GM18873 (cell line): ENCODE measurements around the gene ACKR2.

Experiments used
- ATAC-seq: cut with Tn5 transposase; IDR thresholded peaks from one replicate; pipeline ENCODE4 v1.9.1; 2021; ENCODE audit warnings: mild to moderate bottlenecking, moderate library complexity, moderate number of reproducible peaks; ENCODE audit not compliant: unreplicated experiment, low FRiP score

Gene ACKR2, protein sequence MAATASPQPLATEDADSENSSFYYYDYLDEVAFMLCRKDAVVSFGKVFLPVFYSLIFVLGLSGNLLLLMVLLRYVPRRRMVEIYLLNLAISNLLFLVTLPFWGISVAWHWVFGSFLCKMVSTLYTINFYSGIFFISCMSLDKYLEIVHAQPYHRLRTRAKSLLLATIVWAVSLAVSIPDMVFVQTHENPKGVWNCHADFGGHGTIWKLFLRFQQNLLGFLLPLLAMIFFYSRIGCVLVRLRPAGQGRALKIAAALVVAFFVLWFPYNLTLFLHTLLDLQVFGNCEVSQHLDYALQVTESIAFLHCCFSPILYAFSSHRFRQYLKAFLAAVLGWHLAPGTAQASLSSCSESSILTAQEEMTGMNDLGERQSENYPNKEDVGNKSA

GRCh38 chr3:42809202-42809601 lies at the start of gene ACKR2:
ACKR2 (plus strand) TSS chr3:42809445; CDS start chr3:42864503, 55,058 bp downstream.
- no peak for ATAC-seq

DNA sequence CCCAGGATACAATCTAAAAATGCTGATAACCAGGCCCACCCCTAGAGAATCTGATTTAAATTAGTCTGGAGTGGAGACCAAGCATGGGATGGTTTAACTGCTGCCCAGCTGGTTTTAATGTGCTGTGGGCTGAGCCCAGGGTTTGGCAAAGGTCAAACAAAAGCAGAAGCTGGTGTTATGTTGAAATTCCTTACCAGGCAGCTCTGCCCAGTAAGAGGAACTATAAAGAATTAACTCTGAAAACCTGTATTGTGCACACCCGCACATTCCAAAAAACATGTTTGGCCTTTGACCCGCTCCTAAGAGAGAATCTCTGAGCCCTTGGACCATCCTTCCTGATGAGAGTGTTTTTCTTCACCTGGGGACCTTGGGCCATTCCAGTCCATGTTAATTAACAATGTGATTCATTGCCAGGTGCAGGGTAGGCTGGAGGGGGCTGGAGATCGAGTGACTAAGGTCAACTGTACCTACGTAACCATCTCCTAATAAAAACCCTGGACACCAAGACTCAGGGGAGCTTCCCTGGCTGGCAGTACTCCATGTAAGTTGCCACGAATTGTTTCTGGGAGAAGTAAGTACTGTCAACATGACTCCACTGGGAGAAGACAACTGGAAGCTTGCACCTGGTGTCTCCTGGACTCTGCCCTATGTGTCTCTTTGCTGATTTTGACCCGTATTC lies 47.1 kb upstream of the ACKR2 start:
- ATAC-seq: no peak

- ATAC-seq: no peak
Observed at GRCh38 chr3:42763021-42763420, 46.2 kb upstream of the ACKR2 start.

GRCh38 chr3:42764115-42764514 lies 45.1 kb upstream of the ACKR2 start:
- no peak for ATAC-seq

DNA sequence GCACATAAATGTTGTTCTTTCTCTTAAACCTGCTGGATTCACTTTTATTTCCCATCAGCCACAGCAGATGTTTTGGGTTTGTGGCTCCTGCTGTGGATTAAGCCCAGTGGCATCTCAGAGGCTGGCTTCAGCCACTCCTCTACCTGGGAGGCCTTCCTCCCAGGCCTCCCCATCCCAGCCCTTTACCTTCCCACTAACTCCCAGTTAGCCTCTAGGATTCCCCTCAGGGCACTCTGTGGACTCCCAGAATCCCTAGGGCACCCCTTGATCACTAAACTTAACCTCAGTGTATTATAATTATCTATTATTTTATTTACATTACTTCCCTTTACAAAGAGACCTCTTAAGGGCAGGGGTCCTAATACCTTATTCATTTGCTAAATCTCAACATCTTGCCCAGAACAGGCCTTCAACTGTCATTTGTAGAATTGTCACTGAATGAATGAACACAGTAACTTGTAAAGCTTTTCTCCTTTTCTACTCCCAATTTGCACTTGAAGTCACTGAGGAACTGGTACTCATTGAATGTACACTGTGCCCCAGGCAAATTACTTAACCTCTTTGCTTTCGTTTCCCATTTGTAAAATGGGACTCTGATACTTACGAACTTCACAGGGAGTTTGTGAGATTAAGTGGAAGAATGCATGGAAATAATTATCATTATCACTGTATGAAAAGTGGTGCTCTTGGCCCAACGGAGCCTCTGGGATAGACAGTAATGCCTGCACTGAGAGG lies 44.5 kb upstream of the ACKR2 start:
- no peak for ATAC-seq

DNA sequence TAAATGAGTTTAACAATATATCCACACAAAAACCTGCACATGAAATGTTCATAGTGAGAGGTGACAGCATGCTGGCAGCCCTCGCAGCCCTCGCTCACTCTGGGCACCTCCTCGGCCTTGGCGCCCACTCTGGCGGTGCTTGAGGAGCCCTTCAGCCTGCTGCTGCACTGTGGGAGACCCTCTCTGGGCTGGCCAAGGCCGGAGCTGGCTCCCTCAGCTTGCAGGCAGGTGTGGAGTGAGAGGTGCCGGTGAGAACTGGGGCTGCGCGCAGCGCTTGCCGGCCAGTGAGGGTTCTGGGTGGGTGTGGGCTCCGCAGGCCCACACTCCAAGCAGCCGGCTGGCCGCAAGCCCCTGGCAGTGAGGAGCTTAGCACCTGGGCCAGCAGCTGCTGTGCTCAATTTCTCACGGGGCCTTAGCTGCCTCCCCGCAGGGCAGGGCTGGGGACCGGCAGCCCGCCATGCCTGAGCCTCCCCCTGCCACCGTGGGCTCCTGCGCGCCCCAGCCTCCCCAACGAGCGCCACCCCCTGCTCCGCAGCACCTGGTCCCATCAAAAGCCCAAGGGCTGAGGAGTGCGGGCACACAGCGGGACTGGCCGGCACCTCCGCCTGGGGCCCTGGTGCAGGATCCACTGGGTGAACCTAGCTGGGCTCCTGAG lies 39.6 kb upstream of the ACKR2 start:
- ATAC-seq: no peak

DNA sequence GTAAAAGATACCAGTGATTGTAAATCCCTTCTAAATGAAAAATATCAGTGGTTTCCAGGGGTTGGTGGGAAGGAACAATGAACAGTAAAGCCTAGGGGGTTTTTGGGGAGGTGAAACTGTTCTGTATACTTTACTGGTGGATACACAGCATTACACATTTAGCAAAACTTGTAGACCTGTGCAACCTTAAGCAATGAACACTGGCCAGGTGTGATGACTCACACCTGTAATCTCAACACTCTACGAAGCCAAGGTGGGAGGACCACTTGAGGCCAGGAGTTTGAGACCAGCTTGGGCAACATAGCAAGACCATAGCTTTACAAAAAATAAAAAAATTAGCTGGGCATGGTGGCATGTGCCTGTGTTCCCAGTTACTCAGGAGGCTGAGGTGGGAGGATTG lies 38.0 kb upstream of the ACKR2 start:
- no peak for ATAC-seq

GRCh38 chr3:42772670-42773408 lies 36.4 kb upstream of the ACKR2 start, which contains the start of gene CCDC13:
CCDC13 (minus strand) TSS chr3:42773253; CDS start chr3:42758345, 14,908 bp downstream.
- ATAC-seq: peak; percentile 93

GRCh38 chr3:42773409-42773751 lies 35.9 kb upstream of the ACKR2 start:
- peak; percentile 5 for ATAC-seq

DNA sequence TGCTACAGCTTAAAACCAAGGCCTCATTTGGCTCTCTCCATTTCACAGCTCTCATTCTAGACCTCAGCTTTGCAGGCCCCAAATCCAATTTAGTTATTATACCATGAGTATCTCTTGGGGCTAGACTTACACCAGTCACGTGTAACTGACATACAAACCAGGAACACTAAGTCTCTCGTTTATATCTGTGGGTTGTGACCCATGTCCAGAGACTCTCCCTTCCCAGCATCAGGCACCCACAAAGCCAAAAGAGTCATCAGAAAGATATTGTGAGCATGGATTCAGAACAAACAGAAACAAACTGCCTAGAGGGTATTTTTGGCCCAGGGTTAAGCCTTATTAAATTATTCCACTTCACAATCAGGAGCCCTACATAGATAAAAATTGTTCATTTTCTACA lies 30.6 kb upstream of the ACKR2 start:
- ATAC-seq: no peak

GRCh38 chr3:42780398-42780797 lies 28.8 kb upstream of the ACKR2 start:
- no peak for ATAC-seq

GRCh38 chr3:42780892-42781700 lies 28.1 kb upstream of the ACKR2 start:
- ATAC-seq: no peak

GRCh38 chr3:42786212-42786611 lies 23.0 kb upstream of the ACKR2 start:
- no peak for ATAC-seq

GRCh38 chr3:42786631-42787030 lies 22.6 kb upstream of the ACKR2 start:
- ATAC-seq: no peak

- ATAC-seq: no peak
Observed at GRCh38 chr3:42790714-42791229, 18.5 kb upstream of the ACKR2 start.

GRCh38 chr3:42795621-42796181 lies 13.5 kb upstream of the ACKR2 start:
- no peak for ATAC-seq

DNA sequence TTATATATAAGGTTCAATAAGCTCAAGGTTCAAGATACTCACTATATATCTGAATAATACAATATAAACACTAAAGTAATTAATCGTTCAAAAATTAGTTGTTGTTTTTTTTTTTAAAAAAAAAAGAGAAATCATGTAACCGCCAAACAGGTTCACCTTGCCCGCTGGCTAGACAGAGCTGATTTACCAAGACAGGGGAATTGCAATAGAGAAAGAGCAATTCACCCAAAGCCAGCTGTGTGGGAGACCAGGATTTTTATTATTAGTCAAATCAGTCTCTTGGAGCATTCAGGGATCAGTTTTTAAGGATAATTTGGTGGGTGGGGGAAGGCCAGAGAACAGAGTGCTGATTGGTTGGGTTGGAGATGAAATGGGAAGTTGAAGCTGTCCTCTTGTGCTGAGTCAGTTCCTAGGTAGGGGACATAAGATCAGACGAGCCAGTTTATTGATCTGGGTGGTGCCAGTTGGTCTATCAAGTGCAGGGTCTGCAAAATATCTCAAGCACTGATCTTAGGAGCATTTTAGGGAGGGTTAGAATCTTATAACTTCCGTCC lies 12.8 kb upstream of the ACKR2 start:
- no peak for ATAC-seq

DNA sequence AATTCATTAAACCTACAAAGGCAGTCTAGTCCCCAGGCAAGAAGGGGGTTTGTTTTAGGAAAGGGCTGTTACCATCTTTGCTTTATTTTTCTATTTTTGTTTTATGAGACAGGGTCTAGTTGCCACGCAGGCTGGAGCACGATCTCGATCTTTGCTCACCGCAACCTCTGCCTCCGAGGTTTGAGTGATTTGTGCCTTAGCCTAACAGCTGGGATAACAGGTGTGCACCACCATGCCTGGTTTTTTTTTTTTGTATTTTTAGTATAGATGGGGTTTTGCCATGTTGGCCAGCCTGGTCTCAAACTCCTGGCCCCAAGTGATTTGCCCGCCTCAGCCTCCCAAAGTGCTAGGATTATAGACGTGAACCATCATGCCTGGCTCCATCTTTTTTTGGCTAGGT lies 9.9 kb upstream of the ACKR2 start:
- ATAC-seq: no peak
